GM21447 (cell line): Measurements from ENCODE around the gene TTYH3.
"Not testable (repeated sequence)": the region's sequence is repeated elsewhere in the genome, so short reads cannot be mapped to it uniquely, and the experiment has no call there.

Experiments
- ATAC-seq: cut with Tn5 transposase; IDR thresholded peaks from one replicate; pipeline ENCODE4 v1.9.1; 2021; ENCODE audit not compliant: unreplicated experiment

The TTYH3 gene

GRCh38 chr7:2602406-2603043 is 29.3 kb upstream of the TTYH3 start:
- no peak for ATAC-seq

GRCh38 chr7:2603044-2603965 is 28.5 kb upstream of the TTYH3 start:
- no peak for ATAC-seq

- ATAC-seq = no peak
Observed at GRCh38 chr7:2604608-2605174, 27.1 kb upstream of the TTYH3 start.

GRCh38 chr7:2605608-2606538 is 25.9 kb upstream of the TTYH3 start:
- no peak for ATAC-seq

- ATAC-seq = no peak
Observed at GRCh38 chr7:2606539-2606936, 25.2 kb upstream of the TTYH3 start.

GRCh38 chr7:2607122-2607922 is 24.5 kb upstream of the TTYH3 start:
- no peak for ATAC-seq

- ATAC-seq = no peak
Observed at GRCh38 chr7:2607923-2608904, 23.6 kb upstream of the TTYH3 start.

GRCh38 chr7:2608921-2609411 is 22.8 kb upstream of the TTYH3 start:
- ATAC-seq = peak; percentile 85

- ATAC-seq = not testable (repeated sequence)
Observed at GRCh38 chr7:2609646-2610045, 22.1 kb upstream of the TTYH3 start.

- no peak for ATAC-seq
Observed at GRCh38 chr7:2610466-2610865, 21.3 kb upstream of the TTYH3 start.

- no peak for ATAC-seq
Observed at GRCh38 chr7:2610898-2611297, 20.9 kb upstream of the TTYH3 start.

GRCh38 chr7:2611401-2611800 is 20.4 kb upstream of the TTYH3 start:
- ATAC-seq = no peak

- ATAC-seq = no peak
Observed at GRCh38 chr7:2611922-2612321, 19.9 kb upstream of the TTYH3 start.

- ATAC-seq = no peak
Observed at GRCh38 chr7:2612445-2613097, 19.2 kb upstream of the TTYH3 start.

GRCh38 chr7:2613098-2613930 is 18.5 kb upstream of the TTYH3 start:
- no peak for ATAC-seq

GRCh38 chr7:2613931-2614600 is 17.7 kb upstream of the TTYH3 start:
- ATAC-seq = no peak
